ENCODE data around the gene TMC3.
"Not testable (repeated sequence)": the region's sequence is repeated elsewhere in the genome, so short reads cannot be mapped to it uniquely, and the experiment has no call there.

Gene TMC3

DNA sequence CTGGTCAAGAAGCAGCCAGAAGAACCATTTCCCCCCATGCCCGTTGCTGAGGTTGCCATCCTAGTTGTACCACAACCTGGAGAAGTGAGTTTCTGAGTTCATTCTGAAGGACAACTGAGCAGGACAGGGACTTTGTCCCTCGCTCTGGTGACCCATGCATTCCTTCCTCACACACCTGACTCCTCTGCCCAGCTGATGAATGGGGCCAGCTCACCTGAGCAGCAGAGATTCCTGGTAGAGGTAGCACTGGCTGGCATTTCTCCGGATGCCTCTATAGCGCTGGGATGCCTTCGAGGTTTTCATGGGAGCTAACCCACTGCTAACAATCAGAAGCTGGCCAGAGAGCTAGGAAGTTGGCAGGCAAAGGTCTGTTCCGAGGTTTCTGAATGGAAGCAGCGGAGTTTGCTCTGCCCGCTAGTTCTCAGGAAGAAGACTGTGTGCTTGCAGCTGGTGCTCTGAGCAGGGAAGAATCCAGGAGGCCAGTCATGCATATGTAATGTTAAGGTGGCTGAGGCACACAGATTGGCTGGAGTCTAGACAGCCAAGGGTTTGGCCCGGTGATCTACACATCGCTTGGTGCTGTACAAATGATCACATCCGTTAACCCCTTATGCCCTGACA is at the start of gene TMC3:
Gene TMC3 (minus strand): TSS at position 439 of the 621 bp plus-strand sequence. CDS start 136 bp downstream, at position 303.
- DNase-seq, result no peak

DNA sequence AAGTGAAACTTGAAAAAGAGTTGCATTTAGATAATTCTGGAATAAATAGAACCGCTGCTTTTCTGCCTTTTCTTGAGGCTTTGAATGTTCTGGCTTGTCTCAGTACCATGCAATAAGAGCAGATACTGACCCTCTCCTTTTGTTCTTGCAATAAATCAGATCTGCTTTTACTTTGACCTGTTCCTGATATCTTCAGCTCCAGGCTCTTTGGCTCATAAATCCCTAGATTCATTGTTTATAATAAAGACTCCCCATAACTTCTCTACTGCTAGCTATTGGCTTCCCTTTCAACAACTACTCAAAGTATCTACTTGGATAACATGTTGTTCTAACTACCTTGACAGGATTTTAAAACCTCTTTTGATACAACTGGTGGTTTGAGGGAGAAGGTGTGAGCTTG is 47.4 kb upstream of the TMC3 start:
- no peak for DNase-seq

DNA sequence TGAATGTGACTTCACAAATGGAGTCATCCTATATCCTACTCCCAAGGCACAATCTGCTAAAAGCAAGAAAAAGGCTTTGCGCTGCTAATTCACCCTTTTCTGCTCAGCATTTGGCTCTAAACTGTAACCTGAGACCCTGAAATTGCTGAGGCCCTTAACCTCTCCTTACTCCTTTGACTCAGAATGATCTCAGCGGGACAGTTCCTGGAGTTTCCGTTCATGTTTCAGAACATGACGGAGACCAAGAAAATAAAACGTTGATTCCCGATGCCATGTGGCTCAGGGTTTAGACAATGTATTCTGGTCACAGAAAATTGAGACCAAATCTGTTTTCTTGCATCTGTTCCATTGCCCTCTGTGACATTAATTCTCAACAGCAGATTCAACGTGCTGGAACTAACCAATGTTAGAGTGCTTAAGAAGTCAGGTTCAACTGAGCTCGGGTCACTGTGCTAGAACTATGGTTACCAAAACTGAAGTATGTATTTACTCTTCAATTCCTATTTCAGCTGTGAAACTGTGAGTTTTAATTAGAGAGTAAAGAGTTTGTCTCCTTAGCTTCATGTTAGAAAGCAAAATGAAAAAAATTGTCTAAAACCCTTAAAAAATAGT is 45.4 kb upstream of the TMC3 start:
- DNase-seq, result peak; percentile 3

DNA sequence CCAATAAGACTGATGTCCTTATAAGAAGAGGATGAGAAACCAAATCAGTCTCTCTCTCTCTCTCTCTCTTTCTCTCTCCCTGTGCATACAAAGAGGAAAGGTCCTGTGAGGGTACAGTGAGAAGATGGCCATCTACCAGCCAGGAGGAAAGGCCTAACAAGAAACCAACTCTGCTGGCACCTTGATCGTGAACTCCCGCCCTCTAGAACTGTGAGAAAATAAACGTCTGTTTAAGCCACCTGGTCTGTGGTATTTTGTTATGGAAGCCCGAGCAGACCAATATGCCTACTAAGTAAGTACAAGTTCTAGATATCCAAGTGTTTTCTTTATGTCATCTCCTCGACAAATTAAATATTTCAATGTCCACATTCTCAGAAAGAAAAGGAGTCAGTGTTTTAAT is 44.9 kb upstream of the TMC3 start:
- DNase-seq, result no peak

DNA sequence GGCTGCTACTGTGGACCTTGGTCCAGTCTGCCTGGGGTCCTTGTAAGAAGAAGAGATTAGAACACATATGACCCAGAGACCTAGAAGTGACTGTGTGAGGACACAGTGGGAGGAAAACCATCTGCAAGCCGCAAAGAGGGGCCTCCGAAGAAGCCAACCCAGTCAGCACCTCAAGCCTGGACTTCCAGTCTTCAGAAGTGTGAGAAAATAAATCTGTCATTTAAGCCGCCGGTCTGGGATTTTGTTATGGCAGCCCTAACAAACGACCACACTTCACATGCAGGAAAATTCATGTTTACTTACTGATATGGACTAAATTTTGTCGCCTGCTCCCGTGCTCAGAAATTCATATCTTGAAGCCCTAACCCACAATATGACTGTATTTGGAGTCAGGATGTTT is 44.4 kb upstream of the TMC3 start:
- no peak for DNase-seq

DNA sequence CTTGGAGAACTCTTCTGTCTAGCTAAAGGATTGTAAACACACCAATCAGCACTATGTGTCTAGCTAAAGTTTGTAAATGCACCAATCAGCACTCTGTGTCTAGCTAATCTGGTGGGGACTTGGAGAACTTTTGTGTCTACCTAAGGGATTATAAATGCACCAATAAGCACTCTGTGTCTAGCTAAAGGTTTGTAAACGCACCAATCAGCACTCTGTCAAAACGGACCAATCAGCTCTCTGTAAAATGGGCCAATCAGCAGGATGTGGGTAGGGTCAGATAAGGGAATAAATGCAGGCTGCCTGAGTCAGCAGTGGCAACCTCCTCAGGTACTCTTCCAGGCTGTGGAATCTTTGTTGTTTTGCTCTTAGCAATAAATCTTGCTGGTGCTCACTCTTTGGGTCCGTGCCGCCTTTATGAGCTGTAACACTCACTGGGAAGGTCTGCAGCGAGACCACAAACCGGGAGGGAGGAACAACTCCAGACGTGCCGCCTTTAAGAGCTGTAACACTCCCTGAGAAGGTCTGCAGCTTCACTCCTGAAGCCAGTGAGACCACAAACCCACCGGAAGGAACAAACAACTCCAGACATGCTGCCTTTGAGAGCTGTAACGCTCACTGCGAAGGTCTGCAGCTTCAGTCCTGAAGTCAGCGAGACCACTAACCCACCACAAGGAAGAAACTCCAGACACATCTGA is 40.4 kb upstream of the TMC3 start:
- DNase-seq, result not testable (repeated sequence)

DNA sequence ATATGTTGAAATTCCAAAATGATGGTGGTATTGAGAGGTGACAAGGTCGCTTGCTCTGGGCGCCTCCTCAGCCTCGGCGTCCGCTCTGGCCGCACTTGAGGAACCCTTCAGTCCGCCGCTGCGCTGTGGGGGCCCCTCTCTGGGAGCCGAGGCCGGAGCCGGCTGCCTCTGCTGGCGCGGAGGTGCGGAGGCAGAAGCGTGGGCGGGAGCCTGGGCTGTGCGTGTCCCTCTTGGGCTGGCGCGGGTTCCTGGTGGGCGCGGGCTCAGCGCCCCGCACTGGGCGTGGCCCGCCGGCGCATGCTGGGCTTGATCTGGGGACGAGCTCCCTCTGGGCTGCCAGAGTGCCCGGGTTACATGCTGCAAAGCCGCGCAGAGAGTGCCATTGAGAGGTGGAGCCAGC is 39.8 kb upstream of the TMC3 start:
- DNase-seq, result no peak

DNA sequence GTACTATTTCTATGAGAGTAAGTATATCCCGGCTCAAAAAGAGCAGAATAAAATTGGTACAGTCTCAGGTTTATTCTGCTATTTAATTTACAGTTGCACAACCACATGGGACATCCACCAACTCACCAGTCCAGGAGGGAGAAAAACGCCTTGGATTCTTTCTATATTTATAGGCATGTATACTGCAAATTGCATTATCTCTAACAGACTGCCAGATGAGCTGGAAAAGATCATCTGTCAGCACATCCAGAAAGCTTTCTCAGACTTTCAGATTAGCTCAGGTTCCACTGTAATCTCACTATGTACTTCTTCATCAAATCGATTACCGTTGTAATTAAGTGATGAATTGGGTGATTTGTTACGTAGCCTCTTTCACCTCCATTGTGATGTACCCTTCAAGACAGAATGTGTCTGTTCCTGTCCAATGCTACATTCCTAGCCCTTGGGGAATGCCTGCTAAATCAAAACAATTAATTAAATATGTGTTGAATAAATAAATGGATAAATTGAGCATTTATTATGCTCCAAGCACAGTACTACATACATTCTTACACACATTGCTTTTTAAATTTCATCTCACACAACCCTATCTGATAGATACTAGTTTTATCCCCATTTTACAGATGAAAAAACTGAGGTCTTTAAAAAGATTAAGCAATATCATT is 38.1 kb upstream of the TMC3 start:
- no peak for DNase-seq

DNA sequence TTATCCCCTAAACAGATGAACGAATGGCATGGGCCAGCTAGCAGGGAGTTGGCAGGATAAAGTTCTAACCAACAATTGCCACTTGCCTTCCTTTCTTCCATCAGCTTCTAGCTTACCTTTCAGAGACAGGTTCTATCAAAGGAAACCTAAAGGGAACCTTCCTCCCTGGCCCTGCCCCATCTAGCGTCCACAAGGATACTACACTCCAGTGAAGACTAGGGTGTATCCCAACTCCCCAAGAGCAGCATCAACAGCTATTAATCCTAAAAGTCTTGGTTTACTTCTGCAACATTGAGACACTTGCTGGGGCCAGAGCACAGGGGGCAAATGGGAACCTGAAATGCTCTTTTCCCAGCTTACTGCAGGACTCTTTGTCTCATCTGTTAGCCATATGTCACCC is 37.0 kb upstream of the TMC3 start:
- DNase-seq, result no peak

DNA sequence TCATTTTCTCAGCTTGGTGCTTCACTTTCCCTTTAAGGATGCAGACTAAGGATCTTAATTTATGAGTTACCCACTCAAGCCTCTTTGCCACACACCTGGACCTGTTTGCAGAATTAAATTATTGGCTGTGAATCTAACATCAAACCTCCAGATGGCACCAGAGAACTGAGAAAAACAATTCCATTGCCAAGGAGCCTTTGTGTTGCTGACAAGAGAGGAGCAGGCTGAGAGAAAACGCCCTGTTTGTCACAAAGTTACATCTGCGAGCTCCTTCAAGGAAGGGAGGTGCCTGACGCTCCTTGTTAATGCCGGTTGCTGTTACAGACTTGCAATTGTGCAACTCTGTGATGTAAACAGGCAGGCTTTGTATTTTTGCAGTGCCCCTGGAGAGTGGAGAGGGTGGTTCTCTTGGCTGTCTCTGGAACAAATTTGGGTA is 36.3 kb upstream of the TMC3 start:
- peak; percentile 54 for DNase-seq

DNA sequence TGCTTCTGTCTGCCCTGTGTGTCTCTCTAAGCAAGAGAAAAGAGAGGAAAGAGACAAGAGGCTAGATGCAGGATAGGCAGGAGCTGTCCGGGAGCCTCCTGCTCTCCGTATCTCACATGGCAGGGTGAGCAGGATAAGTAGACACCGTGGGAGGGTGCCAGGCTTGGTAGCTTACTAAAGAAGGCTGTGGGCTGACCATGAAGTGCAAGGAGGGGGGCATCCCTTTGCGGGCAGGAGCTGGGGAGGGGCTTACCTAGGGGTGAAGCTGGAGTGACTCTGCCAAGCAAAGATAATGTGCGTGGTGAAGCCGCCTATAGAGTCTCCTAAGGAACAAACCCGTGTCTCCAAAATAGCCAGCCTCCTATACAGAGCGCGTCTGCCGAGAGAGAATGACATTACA is 33.7 kb upstream of the TMC3 start:
- DNase-seq, result no peak

DNA sequence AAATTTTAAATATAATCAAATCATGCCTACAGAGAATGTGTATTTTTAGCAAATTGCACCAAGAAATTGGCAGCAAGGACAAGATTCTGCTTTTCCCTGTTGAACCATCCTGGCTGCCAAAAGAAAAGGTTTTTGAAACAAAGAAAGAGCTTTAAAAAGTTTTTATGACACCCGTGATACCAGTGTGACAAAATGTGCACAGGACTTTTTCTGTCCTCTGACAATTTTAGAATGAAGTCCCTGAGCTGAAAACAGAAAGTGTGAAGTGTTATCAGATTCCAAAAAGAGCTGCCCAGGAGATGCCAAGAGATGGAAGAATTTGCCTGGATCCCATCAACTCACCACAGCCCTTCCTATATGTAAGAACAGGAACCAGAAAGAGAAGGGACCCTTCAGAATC is 33.2 kb upstream of the TMC3 start:
- DNase-seq, result no peak

DNA sequence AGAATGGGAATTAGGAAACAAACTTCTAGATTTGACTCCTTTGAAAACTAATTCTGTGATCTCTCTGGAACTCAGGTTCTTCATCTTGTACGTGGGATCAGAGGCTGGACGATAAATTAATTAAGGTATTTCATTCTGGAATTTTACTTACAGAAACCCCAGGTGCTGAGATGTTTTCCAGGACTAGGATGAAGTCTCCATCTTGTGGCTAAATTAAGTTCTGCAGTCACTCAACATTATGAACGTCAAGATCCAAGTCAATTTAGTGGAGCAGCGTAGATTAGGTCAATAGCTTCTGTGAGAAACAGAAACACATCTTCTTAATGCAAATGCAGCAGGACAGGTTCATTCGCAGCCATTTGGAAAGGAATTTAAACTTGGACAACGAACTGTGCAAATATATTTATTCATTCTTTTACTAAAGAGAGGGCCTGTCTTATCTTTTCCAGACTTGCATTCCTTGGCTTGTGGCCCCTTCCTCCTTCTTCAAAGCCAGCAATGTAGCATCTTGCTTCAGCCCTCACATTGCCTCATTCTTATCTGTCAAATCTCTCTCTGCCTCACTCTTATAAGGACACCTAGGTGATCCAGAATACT is 26.7 kb upstream of the TMC3 start:
- DNase-seq, result peak; percentile 43

DNA sequence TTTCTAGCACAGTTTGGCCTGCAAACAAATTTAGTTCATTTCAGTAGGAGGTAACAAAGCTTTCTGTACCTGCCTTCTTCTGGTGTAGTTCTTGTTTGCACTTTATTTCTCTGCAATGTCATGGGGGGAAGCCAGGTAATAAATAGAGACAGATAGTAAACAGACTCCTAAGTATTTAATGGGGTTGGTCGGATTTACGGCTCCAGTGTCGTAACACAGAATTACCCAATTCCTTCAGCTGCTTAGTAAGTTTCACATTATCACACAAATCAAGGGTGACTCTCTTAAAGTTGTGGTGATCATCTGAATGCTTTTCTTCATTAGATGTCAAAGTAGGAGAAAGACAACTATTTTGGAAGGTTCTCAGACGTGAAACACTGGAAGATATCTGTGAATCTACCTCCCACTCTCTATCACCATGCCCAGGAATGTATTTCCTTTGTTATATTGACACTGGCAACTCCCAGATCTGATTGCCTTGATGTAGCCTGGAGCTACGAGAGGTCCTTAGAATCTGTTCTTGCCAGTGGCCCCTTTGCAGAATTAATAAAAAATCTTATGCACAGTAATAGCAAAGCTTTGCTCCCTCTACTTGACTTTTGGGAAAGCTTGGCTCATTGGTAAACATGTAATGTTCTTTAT is 25.0 kb upstream of the TMC3 start:
- DNase-seq, result no peak

DNA sequence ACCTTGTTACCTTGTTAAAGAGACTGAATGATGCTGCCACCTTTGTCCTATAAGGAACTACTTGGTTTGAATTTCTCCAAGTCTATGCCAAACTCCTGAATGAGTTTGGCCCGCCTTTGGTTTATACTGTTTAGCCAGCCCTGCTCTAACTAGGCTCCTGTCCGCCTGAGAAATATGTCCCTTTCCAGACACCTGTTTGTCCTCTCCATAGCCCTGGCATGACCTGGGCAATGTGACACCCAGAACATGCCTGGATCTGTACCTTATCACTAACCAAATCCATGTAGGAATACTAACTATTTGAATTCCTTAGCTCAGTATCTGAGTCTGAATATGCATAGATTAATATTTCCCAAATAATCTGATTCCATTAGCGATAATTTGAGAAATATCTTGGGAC is 24.4 kb upstream of the TMC3 start:
- no peak for DNase-seq

DNA sequence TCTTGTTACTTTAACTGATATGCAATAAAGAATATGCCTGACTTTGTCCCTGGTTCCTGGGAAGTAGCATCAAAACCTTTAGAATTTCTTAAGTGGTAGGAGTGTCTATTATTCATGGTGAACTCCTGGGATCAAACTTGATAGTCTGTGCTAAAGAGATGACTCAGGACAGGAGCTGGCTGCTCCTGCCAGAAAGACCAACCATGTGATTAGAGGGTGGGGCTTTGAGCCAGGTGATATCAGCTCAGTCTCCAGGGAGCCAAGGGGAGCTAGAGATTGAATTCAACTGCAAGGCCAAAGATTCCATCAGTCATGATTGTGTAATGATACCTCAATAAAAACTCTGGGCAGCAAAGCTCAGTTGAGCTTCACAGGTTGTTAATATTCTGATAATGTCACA is 20.6 kb upstream of the TMC3 start:
- DNase-seq, result no peak

DNA sequence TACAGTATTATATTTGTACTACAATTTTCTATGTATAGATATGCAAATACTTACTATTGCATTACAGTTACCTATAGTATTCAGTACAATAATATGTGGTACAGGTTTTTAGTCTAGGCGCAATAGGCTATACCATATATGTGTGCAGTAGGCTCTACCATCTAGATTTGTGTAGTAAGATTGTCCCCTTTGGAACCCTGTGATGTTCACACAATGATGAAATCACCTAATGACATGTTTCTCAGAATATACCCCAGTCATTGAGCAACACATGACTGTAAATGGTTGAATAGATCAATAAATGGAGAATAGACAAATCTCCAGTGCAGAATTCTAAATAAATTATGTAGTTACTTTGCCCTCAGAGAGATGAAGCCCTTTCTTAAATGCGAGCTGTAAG is 17.6 kb upstream of the TMC3 start:
- DNase-seq, result no peak

DNA sequence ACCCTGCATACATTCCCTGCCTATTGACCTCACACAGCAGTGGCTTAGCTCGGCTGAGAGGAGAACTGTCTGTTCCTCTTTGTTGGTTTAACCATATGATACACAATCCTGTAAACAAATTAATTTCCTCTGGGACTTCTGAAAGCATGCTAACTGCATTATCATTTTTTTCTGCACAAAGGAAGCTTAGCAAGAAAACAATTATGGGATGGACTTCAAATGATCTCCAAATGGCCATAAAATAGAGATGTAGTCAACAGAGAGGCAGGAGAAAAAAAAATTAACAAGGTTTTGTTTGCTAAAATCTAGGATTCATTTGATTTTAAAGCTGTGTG is 14.4 kb upstream of the TMC3 start:
- DNase-seq, result no peak

DNA sequence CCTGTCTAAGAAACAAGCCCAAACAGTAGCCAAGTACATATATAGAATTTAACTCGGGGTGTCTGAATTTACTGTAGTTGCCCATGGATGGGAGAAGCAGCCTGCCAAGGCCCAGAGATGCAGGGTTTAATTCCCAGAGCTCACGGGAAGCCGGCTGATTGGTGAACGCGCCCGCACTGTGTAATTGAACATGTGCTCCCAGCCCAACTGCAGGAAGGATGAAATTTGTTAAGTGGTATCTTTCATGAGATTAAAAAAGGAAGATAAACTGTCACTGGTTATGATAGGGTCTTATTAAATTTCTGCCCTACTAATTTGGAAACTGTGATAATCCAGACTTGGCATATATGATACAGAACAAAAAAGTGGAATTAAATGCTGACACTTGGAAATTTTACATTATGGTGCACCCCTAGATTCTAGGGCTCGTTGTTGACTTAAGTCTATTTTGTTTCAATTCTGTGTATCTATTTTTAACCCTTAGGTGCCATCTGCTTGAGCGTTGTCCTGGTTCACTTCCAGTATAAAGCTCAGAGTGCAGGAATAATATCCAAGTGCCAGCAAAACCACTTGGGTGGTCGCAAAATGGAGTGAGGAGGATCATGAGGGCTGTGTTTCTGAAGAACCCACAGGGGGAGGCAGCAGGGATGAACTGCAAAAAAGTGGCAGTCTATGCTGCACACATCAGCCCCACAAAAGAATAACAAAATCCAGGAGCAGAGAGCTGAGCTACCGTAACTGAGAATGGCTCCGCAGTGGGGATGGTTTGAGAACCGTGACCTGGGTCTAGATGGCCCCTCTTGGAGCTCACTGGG is 13.8 kb upstream of the TMC3 start:
- DNase-seq, result no peak

DNA sequence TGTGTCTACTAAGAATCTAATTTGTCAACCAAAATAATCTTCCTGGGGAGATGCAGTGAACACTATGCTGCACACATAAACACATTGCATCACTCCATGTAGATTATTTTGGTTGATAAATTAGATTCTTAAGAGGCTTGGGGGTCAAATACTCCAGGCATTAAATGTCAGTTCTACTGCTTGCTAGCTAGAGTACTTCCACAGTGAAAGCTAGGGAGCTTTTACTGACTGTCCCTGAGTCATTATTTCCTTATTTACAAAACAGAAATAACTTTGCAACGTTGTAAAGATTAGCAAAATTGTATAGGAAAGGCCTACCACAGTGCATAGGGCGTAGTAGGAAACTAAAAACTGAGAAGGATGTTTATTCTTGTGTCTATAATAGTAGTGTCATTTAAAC is 12.9 kb upstream of the TMC3 start:
- no peak for DNase-seq

DNA sequence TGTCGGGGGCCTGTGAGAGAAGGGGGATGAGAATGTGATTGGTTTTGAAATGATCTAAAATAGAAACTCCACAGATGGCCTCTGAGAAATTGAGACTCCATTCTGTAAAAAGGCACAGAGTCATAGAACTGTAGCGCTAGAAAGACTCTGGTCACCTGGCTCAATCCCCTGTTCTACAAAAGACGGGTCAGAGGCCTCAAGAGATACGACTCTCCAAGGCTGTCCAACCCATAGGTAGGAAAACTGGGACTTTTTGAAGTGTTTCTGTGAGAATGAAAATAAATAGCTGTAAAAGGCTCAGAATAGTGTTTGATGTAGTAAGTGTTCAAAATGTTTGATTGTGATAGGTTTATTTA is 11.7 kb upstream of the TMC3 start:
- no peak for DNase-seq
